Right ventricle myocardium inferior (tissue), 1 donor: ENCODE results near the gene UBAC1. TPM values are rescaled to one million over a fixed set of nuclear protein-coding genes. Genes with fewer than 3 reads are reported as not detected.
"Not testable (repeated sequence)": the region's sequence is repeated elsewhere in the genome, so short reads cannot be mapped to it uniquely, and the experiment has no call there.

Experiments used
- ATAC-seq: fragments of 200-7000 bp; cut with Tn5 transposase; one replicate; pipeline ENCODE4 v1.9.1; 2020; ENCODE audit warnings: mild to moderate bottlenecking, moderate library complexity
- DNase-seq: peaks from one replicate; pipeline ENCODE4 v3.0.0; 2021; ENCODE audit errors: missing footprints
- intact Hi-C: fragments of 100-400 bp; cut with DNase I; formaldehyde crosslinking; loops from one replicate; pipeline ENCODE4 v1.11.0; 2022
- total RNA-seq: library from RNA; stranded (reverse); fragmentation: NEBNext Ultra II Directional; extraction: Animal tissue kit (Norgen Biotek cat#: 25700); gene quantifications from one replicate; pipeline ENCODE4 v1.2.1, GENCODE V29; 2021
- donor health status: DM: no; HTN: yes; CAD: no; lungs with severe emphysema.

The UBAC1 gene
- total RNA-seq, 1 donor from 2014 or later = 119 TPM

DNA sequence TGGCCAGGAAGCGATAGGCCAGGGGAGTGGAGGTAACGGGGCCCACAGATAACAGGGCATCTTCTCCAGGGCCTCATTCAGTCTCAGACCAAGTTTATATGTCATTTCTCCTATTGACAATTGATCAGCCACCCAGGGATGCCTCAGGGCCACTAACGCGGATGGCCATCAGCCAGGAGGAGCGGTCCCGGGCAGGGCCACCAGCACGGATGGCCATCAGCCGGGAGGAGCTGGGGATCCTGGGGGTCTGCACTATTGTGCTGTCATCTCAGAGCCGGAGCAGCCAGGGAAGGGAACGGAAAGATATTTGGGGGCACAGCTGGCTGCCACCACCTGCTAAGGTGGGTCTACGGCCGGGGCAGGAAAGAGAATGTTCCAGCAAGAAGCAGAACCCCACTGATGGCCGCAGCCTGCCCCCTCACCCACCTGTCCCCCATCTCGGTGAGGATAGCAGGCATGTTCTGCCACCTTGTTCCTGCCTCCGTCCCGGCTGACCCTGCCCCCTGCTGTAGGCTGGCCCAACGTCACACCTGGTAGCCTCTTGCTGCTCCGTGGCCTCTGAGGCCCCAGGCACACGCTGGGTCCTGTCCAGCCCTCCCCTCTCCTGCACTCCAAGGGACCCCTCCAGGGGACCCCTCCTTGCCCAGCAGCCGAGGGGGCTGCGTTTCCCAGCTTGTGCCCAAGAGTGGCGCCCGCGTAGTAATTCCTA lies 21.5 kb upstream of the UBAC1 start:
- ATAC-seq (no peak), DNase-seq (no peak)
- intact Hi-C loops = no loop called here

DNA sequence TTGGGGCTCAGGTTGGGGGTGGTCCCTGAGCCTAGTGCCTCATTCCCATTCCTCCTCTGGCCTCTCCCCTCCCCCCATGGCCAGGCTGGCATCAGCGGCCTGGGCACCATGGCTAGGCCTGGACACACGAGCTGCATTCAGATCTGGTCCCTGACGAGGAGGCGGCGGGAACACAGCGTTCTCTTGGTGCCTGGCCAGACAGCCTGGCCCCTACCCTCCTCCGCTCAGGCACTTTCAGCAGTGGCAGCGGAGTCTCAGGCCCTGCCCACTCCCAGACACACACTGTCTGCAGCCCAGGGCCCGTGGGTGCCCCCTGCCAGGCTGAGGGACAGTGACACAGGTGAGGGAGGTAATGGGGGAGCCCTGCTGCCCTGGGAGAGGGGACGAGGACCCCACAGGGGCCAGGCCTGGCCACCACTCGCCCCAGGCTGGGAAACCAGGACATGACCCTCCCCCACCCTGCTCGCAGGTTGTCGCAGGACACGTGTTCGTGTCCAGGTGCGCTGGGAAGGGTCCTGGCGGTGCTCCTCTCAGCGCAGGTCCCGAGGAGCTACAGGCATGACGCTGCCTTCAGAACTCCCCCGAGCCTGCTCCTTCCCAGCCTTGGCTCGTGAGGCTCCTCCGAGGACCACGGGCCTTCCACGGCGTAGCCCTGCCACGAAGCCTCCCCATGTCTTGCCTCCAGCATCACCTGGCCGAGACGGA lies 19.9 kb upstream of the UBAC1 start:
- peak; percentile 73 for ATAC-seq
- intact Hi-C loops = no loop called here
- no peak for DNase-seq

DNA sequence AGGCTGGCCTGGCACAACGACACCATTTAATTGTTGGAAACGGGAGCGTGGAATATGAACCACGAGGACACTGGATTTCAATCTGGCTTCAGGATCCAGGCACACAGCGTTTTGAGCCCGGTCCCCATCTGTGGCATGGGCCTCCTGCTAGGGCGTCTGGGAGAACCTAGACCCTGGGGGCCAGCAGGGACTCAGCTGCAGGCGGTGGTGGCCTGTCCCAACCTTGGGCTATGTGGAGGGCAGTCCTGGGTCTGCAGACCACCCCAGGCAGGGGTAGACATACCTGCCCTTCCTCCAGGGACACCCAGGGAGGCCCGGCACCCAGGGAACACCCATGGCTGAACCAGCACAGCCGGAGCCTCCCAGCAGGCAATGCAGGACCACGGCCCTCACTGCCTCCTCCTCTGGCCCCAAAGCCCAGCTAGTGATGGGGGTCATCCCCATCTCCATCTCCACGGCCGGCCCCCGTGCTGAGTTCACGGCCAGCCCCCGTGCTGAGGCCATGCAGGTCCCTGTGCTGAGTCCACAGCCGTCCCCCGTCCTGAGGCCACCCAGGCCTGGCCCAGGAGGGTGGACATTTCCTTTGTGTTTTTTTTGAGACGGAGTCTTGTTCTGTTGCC lies 18.5 kb upstream of the UBAC1 start:
- ATAC-seq = no peak
- DNase-seq = no peak
- intact Hi-C loops = no loop called here

DNA sequence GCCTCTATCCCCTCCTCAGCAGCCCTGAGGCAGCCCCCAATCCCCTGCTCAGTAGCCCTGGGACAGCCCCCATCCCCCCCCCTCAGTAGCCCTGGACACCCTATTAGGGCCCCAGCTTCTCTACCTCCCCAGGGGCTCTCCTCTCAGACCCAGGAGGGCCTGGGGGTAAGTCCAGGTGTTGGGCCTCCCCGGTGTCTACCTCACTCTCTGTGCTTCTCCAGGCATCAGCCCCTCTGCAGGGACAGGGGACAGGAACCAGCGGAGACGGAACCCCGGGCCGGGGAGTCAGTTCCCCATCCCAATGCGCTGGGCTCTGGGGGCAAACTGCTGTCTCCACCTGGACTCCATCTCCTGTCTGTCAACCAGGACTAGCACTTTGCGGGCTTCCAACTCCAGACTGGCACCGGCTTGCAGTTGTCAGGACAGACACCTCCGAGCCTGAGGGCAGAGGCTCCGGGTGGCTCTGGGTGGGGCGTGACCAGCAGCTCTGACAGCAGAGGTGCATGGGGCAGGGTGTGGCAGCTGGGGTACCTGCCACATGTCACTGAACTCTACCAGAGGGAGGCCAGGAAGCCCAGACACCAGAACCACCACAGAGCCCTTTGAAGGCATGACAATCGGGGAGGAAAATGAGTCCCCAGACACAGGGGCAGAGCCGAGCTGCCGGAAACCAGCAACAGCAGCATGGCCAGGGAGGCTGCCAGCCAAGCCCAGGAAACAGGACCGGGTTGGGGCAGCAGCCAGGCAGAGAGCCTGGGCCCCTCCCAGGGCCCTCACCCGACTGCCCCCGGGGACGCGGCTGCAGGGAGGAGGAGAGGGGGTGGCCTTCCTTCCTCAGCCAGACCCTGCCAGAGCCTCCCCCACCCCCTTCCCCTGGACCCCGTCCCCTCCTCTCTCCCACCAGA lies 17.7 kb upstream of the UBAC1 start:
- intact Hi-C loops = no loop called here
- DNase-seq = no peak
- ATAC-seq = no peak

DNA sequence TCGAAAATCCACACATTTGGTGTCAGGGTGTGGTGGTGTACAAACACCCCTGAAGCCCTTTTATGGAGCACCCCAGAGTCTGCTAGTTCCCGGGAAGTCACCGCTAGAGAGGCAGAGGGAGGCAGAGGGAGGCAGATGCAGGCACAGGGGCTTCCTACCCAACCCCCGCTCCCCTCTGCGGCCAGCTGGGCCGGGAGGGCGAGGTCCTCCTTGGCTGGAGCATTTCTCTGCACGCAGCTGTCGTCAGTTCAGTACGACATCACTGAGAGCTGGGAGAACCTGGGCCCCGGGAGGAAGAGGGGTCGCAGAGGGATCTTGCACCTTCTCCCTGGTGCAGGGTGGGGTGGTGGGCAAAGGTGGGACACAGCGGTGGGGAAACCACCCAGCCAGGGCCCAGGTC lies 15.8 kb upstream of the UBAC1 start:
- DNase-seq = no peak
- intact Hi-C loops = no loop called here
- ATAC-seq = no peak

DNA sequence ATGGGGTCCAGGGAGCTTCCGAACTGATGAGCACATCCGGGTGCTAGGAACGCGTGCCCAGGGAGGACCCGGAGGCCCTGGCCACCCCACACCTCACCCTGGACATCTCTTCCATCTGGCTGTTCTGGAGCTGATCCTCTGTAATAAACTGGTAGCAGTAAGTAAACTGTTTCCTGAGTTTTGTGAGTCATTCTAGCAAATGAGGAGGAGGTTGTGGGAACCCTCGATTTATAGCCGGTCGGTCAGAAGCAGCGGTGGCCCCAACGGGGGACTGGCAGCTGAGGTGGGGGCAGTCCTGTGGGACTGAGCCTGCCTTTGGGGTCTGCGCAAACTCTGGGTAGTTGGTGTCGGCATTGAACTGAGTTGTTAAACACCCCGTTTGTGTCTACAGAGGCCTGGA lies 15.4 kb upstream of the UBAC1 start:
- no peak for ATAC-seq
- intact Hi-C loops = no loop called here
- no peak for DNase-seq

DNA sequence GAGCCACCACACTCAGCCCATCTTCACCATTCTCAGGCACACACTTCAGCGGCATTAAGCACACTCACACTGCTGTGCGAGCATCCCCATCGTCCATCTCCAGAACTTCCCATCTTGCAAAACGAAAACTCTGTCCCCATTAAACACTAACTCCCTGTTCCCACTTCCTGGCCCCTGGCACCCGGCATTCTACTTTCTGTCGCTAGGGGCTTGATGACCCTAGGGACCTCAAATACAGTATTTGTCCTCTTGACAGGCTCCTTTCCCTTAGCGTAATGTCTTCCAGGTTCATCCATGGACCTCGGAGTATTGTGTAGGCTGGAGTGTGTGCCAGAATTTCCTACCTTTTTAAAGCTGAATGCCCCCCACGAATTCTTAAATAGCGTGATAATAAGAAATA lies 14.7 kb upstream of the UBAC1 start:
- intact Hi-C loops = no loop called here
- DNase-seq (no peak), ATAC-seq (no peak)

DNA sequence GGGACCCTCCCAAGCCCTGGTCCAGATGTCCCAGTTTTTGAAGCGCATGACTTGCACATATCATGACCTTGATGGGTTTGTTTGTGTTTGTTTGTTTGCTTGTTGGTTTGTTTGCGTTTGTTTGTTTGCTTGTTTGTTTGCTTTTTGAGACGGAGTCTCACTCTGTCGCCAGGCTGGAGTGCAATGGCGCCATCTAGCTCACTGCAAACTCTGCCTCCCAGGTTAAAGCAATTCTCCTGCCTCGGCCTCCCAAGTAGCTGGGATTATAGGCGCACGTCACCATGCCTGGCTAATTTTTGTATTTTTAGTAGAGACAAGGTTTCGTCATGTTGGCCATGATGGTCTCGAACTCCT lies 13.0 kb upstream of the UBAC1 start:
- DNase-seq (no peak), ATAC-seq (no peak)
- intact Hi-C loops = no loop called here

DNA sequence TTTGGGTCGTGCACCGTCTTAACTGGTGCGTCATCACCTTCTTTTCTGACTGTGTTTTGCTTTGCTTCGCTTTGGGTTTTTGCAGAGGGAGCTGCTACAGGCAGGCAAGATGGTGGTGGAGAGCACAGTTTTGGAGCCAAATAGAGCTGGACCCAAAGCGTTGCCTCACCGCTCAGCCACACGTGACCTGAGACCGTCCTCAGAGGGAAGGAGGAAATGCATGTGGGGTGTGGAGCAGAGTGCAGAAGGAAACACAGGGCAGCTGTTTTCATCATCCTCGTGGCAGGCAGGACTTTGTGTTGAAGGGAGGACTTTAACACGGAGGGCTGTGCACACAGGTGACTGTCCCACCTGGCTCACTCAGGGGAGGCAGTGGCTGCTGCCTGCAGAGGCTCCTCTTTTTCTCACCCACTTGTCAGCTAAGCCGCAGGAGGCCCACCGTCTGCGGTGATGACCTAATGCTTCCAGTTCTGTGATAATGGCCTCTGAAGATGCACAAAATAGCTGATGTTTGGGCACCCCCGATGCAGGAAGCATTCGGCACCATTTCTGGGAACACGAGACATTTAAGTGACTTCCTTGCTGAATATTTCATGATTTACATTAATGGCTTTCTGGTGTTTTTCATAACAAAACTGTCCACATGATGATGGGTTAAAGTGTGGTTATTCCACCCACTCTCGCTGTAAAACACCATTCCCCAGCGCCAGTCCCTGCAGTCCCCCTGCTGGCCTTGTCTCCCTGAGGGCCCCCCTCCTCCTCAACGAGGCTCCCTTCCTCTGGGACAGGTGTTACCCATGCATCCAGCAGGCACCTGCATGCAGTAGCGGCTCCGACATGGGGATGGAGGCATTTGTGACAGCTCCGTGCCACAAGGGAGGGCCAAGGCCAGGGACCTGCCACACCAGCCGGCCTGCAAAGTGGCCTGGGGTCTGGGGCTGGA lies 12.4 kb upstream of the UBAC1 start:
- peak; percentile 74 for DNase-seq
- ATAC-seq = peak; percentile 64
- intact Hi-C loops = no loop called here

DNA sequence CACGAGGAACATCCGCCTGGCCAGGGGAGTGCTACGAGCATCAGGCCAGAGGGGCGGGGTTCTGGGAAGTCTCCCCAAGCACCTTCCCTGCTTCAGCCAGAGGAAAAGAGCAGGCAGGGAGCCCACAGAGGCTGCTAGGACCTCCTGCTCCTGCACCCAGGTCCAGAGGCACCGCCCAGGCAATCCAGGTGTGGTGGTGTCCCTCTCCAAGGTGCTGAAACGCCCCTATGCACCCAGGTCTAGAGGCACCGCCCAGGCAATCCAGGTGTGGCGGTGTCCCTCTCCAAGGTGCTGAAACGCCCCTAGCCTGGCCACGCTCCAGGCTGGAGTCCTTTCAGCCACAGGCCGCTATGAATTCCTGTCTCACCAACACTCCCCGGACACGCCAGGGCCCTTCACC lies 10.7 kb upstream of the UBAC1 start:
- no peak for ATAC-seq

DNA sequence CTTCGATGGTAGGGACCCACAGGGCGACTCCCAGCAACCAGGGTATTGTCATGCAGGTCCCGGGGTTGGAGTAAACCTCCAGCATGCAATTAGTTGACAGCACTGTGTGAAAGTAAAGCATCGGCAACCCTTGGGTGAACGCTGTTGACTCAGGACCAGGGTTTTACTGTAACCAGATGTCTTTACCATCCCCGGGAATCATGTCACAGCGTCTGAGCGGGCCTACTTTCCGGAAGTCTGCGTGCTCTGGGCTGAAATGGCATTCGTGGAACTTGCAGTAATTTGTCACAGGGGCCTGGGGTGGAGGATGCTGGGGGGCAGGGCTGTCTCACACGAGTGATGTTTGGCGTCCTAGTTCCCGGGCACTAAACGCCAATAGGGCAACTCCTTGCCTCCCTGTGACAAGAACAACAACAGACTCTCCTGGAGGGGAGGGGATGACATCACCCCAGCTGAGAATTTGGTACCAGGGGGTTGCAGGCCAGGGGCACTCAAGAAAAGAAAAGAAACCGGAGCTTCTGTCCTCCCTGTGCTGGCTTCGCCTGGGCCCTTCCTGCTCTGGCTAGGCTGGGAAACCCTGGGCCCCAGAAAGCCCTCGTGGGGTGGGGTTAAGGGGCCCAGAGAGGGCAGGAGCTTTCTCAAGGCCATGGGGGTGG lies 10.1 kb upstream of the UBAC1 start:
- DNase-seq (no peak), ATAC-seq (no peak)
- intact Hi-C loops = no loop called here

More for the DNA sequence above, 10.7 kb upstream of the UBAC1 start:
- intact Hi-C loops = no loop called here
- no peak for DNase-seq

DNA sequence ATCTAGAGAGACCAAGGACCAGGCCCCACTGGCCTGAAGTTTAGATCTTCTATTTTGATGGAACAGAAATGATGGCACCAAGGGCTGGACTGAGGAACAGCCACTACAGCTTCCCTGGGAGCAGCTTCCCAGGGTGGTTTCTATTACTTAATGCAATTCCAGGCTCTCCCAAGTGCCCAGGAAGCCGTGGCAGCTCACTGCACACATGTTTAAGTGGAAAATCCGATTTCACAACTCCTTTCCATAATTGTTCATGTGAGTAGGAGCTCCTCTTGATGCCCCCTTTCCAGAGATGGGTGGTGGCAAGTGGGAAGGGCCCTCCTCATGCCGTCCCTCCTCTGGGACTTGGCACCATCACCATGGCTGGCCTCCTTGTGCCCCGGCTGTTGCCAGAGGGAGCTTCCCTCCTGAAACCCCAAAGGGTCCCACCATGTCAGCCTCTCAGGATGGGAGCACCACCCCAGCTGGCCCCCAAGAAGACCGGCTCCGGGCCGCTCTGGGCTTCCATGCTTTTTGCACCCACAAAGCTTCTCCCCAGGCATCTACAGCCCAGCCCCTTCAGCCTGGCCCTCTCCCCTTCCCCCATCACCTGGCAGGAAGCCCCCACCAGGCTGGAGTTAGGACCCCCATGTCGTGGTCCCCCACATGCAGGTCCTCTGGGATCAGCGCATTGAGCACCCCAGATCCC lies 9.1 kb upstream of the UBAC1 start:
- ATAC-seq (no peak), DNase-seq (no peak)
- intact Hi-C loops = no loop called here

DNA sequence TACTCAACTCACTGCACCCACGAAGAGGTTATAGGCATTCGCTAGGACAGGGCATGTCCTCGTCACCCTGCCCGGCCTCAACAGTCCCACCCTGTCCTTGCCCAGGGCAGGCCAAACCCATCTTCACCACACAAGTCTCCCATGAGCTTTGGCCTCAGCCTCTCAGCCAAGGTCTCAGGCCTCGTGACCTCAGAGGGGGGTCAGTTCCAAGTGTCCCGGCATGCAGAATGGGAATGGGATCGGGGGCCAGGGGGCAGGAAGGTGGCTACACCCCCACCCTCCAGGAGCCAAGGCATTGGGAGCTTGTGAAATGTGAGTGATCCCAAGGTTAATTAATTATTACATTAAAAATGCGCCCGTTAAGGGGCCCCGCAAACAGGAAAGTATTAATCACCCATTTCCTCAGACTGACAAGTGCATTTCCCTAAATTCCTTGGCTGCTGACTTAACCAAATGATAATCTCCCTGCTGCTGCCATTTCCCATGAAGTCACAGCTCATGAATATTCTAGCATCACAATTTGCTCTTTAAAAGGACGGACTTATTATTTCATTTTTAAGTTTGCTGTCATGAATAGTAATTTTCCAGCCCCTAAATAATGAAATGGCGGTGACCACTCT lies 8.0 kb upstream of the UBAC1 start:
- intact Hi-C loops = loop anchor here (10.0 kb wide), 2 partner anchors 276 to 364 kb away; partner anchors contain the start of gene QSOX2
- ATAC-seq = no peak

DNA sequence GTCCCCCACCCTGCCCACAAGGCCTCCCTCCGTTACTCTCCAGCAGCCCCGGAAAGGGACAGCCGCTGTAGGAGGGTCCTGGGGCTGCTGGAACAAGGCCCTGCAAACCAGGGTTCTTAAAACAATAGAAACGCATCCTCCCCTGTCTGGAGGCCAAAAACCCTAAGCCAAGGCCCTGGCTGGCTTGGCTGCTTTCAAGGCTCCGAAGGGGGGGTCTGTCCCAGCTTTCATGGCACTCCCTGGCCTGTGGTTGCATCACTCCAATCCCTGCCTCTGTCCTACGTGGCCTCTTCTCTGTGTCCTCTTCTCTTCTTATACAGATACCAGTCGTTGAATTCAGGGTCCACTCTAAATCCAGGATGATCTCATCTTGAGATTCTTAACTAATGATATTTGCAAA lies 7.4 kb upstream of the UBAC1 start:
- DNase-seq (no peak), ATAC-seq (no peak)
- intact Hi-C loops = loop anchor here (10.0 kb wide), 2 partner anchors 276 to 364 kb away; partner anchors contain the start of gene QSOX2

More for the DNA sequence above, 8.0 kb upstream of the UBAC1 start:
- DNase-seq = no peak

DNA sequence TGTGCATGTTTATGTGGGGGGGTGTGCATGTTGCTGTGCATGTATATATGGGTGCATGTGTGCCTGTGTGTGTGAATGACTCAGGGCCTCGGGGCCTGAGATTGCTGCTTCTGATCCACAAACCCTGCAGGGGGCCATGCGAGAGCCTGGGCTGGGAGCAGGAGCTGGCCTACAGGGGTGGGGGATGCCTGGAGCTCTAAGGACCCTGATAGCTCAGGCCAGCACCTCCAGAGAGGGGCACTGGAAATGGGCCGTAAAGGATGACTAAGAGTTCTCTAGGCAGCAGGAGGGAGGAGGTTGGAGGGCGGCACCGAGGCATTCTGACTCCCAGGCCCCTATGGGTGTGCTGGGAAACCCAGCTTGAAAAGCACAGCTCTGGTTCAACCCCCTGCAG lies 6.9 kb upstream of the UBAC1 start:
- no peak for DNase-seq

DNA sequence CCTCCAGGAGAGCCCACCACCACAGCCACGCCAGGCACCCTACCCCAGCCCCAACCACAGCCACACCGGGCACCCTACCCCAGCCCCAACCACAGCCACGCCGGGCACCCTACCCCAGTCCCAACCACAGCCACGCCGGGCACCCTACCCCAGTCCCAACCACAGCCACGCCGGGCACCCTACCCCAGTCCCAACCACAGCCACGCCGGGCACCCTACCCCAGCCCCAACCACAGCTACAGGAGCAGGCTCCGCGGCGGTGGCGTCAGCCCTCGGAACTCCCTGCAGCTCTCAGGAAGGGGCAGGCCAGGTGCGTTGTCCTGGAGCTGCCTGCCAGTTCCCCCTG lies 5.7 kb upstream of the UBAC1 start:
- ATAC-seq, DNase-seq: not testable (repeated sequence)
- intact Hi-C loops = loop anchor here (1.0 to 10.0 kb wide), 3 partner anchors 156 to 362 kb away; partner anchors contain the start of gene QSOX2

More for the DNA sequence above, 6.9 kb upstream of the UBAC1 start:
- no peak for ATAC-seq
- intact Hi-C loops = loop anchor here (10.0 kb wide), 2 partner anchors 277 to 363 kb away; partner anchors contain the start of gene QSOX2
